ENCODE results near the gene CASS4.

The CASS4 gene

DNA sequence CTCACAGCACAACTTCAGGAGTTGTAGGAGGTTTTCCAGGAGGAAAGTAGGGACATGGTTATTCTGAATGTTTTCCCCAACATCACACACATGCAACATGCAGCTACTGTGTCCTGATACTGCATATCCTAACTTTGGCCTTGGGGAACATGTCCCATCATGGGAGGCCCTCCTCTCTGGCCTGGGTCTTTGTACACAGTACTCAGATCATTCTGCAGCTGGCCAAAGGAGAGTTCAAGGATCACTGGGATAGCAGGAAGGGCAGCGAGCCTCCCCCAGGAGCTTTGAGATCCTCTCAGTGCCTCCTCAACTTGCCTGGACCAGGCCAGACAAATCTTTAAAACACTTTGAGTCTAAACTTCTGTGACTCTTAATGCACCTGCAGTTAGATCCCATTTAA, 12.9 kb downstream of the CASS4 start:
- no peak for DNase-seq

DNA sequence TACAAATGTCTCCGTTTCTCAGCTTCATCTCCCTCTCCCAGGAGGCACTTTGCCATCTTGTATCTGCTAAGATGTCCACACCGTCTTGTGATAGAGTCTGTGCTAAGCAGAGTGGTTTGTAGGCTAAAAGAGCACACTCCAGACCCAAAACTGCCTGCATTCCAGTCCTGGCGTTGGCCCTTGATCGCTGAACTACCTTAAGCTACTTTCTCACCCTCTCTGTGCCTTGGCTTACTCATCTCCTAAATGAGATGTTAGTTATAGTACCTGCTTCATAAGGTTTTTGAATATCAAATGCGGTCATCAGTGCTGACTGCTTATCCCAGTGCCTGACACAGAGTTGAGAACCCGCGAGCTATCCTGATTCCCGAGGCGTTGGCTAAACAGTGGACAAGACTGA, 14.0 kb downstream of the CASS4 start:
- DNase-seq = no peak

DNA sequence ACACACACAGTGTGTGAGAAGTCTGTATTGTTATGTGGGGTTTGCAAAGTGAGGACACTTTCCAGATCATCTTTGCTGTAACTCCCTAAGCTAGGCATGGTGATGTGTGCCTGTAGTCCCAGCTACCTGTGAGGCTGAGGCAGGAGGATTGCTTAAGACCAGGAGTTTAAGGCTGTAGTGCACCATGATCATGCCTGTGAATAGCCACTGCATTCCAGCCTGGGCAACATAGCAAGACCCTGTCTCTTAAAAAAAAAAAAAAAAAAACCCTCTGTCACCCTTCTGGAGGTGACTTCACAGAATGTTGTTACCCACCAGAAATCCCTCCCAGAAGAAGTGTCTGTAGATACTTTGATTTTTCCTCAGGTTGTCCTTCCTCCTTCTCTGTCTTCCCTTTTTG, 14.9 kb downstream of the CASS4 start:
- no peak for DNase-seq

DNA sequence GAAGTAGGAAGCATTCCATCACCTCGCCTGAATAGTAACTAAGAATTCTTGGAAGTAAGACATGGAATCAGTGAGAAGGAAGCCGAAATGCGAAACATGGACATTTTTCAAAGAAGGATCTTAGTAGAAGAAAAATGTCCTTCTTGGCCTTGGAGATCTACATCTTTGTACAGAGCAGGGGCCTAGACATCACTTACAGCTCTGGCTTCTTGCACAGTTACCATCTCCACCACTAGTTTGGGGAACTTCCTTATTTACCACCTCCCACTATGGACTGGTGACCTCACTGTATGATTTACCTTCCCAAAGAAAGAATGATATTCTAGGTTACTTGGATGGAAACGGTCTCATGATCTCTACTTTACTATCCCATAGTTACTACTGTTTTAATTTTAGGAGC, 15.7 kb downstream of the CASS4 start:
- no peak for DNase-seq

DNA sequence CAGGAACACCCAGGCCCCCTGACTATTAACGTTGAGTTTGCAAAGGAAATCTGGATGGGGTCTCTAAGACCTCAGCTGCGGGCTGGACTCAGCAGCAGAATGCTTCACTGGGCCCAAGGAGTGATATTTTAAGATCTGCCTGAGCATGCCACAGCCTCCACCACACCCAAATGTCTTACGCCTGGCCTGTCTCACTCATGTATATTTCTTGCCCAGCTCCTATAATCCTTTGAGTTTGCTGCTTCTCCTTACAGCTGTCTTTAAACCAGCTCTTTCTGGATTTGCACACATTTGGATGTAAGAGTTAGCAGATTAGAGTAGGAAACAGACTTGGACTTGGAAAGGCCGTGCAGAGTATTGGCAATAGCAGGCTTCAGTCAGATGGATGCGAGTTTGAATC, 16.4 kb downstream of the CASS4 start:
- DNase-seq = no peak

DNA sequence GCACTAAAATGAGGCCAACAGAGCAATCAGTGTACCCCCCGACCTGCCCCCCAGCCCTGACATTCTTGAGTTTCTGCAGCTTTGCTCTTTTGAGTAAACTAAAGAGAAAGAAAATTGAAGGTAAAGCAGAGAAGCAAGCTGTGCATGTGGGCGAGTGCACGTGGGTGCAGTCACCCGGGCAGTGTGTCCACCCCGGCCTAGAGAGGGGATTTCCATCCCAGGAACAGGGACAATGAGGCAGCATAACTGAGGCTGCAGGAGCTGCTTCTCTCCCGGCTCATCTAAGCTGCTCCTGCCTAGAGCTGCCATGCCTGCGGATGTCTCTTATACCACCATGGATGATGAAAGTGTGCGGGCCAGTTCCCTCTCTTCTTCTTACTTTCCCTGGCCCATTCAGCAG, 16.8 kb downstream of the CASS4 start:
- no peak for DNase-seq

DNA sequence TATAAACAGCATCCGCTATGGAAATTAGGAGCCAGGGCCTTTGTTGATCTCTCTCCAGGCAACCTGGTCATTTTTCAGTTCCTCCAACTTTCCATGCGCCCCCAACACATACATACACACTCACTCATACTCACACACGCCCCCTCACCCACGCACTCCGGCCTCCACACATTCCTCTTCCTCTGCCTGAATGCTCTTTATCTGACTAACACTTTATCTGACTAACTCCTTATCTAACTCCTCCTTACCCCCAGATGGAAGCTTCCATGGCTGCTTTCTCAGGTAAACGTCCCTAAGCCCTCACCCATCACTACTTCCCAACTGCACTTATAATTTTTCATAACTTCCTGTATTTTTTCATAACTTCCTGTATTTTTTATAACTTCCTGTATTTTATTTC, 17.4 kb downstream of the CASS4 start:
- no peak for DNase-seq

DNA sequence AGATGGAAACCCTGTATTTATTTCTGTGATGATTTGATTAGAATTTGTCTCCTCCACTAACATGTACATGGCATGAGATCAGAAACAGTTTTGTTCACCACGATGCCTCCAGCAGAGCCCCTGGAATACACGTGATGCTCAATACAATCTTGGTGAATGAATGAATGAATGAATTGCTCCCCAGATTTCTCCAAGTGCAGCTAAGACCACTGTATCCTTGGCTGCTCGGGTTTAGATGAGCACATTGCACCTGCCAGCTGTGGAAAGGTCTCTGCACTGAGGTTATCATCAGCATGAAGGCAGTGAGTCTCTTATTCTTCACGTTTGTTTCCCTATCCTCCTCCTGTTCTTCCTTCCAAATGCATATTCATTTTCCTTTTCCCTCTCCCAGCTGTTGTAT, 17.9 kb downstream of the CASS4 start:
- no peak for DNase-seq

DNA sequence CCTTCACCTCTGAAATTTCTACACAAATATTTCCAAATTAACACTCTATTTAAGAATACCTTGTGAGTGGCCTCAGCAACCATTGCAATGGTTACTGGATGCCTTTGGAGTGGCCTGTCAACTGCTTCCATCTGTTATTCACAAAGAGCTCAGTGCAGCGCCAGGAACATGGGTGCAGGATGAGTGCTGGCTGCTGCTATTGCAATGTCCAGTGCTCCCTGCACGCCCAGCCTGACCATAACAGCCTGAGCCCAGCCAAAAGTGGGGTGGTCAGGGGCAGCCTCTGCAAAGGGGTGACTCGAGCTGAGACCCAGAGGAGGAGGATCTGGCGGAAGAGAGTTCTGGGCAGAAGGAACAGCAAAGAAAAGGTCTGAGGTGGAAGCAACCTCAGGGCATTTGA, 18.4 kb downstream of the CASS4 start:
- DNase-seq = no peak

DNA sequence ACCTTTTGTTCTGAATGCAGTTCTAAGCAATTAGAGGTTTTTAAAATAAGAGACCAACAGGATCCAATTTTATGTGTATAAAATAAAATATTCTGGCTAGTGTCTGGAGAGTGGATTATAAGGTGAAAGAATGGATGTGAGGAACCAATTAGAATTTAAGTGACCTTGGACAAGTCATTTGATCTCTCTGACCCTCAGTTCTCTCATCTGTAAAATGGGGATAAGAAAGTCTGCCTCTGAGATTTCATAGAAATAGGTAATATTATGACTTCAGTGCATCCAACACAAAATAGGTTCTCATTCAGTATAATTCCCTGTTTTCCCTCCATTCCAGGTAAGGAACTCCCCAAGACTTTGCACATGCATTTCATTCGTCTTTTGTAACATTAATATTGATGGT, 18.9 kb downstream of the CASS4 start:
- DNase-seq = no peak

DNA sequence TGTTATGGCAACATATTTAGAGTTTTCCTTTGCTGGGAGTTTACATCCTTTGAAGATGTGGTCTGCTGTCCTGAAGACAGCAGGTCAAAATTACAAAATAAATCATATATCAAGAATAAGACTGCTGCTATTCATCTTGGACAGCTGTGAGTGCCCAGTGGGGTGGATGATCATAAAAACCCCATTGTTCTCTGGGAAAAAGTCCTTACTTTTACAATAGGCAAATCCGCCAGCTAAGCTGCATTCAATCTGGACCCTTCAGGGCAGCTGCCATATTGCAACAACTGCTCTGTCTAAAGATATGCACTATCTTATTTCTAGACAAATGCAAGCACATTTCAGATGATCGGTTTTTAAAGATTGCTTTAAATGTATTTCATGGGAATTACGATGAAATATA, 19.4 kb downstream of the CASS4 start:
- no peak for DNase-seq

DNA sequence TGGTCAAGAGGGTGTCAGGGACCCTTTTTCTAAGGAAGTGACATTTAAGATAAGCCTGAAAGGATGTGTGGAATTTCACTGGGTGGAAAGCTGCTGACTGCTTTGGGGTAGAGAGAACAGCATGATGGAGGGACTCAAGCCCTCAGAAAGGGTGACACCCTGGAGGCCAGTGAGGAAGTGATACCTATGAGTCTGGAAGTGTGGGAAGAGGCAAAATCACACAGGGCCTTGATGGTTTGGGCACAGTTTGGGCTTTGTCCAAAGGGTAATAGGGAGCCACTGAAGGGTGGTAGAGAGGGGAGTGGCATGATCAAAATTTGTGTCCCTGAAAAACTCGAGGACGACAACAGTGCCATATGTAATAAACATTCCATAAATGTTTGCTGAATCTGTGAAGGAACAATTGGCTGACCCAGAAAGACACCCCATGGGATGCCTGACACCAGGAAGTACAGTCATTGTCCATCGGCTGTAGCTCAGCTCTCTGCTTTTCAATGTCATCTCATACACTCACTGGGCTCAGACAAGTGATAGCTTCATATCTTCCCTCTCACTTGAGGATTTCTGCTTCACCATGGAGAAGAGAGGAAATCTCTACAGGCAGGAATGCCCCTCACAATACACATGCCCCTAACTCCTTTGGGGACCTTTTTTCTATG, 21.3 kb downstream of the CASS4 start:
- no peak for DNase-seq

DNA sequence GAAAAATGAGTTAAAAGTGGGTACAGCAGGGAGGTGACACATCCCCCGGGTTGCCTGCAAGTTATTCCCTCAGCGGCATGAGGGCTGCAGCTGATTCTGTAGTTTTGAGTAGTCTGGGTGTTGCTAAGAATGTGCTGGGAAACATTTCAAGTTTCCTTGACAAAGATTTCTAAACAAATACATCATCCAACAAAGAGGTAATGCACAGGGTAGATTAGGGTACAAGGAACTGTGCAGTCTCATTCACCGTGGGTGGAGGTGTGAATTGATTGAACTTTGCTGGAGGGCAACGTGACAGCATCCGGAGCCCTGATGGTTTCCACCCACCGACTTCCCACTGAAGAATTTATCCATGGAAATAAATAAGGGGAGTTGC, 21.8 kb downstream of the CASS4 start:
- DNase-seq = no peak

DNA sequence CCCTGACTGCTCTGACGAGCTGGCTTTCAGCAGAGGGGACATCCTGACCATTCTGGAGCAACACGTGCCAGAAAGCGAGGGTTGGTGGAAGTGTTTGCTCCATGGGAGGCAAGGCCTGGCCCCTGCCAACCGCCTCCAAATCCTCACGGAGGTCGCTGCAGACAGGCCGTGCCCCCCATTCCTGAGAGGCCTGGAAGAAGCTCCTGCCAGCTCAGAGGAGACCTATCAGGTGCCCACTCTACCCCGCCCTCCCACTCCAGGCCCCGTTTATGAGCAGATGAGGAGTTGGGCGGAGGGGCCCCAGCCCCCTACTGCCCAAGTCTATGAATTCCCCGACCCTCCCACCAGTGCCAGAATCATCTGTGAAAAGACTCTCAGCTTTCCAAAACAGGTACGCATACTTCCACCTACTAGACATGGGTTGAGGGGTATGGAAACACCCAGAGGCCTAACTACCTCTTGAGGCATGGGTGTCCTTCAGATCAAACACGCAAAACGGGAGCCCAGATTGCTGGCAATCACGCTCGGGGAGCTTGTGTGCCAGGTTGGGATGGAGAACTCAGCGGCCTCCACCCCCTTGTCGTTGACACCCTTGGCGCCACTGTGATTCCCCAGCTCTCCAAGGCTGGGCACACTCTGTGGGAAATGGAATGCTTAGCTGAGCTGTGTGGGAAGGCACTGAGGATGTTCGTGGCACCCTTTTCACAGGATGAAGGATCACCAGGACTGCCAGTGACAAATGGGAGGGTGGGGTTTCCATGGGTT, 25.3 kb downstream of the CASS4 start:
- no peak for DNase-seq

DNA sequence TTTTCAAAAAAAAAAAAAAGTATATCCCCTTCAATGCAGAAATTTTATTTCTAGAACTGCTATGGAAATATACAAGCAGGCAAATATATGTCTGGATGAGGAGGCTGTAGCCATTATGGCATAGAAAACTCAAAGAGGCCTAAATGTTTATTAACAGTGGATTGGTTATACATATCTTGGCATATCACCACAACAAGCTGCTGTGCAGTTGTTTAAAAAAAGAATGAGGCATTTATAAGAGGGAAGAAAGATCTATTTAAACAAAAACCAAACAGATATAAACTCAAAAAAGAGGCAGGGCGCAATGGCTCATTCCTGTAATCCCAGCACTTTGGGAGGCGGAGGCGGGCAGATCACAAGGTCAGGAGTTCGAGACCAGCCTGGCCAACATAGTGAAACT, 26.2 kb downstream of the CASS4 start:
- DNase-seq = no peak

DNA sequence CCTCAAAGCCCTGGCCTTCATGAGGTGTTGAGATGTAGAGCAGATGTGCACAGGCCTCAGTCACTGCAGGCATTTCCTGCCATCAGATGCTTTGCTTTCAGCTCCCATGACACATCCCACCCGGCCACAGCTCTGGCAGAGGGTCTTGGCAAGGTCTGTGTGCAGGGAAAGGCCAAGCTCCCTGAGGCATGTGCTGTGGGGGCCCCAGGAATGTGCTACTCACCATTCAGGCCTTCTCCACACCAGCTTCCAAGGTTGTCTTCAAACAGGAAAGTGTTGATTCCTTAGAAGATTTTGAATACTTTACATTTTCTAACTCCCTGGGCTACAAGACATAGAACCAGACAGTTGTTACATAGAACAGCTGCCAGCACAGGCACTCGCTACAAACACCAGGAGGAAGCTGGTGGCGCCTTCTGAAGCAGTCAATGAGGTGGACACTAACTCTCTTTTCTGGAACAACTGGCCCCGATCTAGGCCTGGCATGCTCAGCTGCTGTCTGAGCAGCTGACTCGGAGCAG, 27.8 kb downstream of the CASS4 start:
- DNase-seq = no peak

DNA sequence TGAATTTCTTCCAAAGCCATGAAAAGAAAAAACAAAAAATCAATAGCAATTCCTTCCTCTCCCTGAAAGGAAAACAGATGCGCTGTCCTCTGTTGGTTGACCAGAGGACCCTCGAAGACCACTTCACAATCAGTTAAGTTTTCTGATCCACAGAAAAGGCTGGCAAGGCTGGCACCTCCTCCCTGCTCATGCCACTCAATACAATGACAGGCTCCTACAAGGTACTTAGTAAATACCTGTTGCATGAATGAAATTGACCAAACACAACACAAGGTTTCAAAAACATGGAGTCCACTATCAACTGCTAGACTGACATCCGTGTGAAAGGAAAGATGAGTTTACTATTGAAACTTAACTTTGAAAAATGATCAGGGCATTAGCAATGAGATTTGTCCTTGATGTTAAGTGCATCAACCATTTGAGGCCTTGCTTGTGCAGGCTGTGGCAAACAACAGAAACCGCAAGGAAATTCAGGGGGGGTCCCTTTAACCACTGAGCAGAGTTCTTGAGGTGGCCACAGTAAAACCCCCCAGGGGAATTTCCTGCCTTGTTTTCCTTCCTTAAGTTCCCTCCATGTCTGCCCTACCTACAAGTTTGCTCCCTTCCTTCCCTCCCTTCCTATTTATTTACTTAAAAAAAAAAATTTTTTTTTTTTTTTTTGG, 28.4 kb downstream of the CASS4 start:
- DNase-seq = no peak

DNA sequence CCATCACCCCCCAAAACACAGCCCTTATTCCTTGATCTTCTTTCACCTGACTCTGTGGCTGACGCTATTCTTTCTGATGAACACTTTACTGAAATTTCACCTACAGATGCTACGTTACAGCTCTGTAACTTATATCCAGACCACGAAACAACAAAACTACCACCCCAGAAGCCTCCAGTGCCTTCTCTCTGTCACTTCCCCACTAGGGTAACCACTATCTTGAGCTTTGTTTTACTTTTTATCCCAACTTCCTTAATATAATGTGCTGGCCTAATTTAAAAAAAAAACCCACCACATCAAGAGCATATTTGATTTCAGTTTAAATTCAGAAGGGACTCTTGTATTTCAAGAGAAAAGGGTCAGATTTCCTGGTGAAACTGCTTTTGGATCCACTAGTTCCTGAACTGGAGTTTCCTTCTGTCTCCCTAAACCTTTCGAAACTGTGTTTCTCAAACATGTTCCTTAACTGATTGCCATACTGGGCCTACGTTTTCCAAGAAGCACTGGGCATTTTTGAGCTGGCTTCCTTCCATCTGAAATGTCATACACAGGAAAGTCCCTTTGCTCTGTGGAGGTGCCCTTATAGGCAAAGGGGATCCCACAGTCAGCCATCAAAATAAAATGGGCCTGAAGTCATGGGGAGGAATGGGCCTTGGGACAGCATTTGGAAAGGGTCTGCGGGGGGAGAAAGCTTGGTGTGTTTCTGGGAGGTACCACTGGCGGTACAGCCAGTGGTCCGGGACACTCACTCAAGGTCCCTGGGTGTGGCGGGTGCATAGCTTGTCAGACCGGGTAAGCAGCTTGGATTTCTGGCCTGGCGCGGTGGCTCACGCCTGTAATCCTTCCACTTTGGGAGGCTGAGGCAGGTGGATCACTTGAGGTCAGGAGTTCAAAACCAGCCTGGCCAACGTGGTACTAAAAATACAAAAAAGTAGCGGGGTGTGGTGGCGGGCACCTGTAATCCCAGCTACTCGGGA, 30.6 kb downstream of the CASS4 start:
- no peak for DNase-seq

DNA sequence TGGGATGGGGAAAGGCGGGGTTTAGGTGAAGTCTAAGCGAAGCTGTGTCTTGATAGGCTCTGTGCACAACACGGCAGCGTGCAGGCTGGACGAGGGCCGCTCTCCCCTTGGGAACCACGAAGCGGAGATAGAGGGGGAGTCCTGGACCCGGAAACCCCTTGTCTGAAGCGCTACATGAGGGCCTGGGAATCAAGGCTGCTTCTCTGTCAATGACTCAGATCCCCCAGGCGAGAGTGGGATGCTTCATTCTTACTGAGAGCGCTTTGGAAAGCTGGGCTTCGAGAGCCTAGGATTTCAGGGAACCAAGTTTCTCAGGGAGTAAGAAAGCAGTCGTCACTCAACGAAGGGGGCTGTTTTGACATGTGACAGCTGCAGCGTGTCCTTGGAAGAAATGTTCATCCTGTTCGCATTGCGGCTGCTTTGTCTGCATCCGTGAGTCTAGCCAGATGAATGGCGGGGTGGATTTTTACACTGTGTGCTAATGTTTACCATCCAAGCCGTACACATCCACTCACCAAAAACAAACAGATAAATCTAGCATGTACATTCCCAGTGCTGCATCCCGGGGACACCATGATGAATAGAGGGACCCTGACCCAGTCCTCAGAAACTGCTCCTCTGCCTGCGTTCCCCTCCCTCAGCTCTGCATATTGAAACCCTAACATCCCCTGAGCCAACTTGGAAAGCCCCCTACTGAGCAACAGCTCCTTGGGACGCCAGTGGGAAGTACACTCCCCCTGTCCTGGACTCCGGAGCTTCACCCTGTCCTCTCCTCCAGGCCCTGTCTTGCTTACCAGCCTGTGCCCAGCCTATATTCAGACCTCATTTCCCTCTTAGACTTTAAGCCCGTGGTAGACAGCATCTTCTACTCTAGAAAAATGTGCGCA, 31.8 kb downstream of the CASS4 start:
- no peak for DNase-seq

DNA sequence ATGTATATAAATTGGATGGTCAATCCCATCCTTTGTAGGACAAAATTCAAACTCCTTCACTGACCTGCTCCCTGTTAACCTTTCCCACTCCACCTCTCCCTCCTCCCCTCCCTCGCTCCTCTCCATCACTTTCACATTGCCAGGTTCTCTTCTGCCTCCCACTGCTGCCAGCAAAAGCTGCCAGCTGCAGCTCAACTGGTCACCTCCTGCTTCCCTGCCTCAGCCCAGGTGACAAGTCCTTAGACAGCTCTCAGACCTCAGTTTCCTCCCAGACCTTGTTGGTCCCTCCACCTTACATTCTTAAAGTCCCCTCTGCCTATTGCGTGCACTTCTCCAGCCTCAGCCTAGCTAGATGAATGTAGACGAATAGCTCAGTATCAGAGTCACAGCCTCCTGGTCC, 33.1 kb downstream of the CASS4 start:
- no peak for DNase-seq

DNA sequence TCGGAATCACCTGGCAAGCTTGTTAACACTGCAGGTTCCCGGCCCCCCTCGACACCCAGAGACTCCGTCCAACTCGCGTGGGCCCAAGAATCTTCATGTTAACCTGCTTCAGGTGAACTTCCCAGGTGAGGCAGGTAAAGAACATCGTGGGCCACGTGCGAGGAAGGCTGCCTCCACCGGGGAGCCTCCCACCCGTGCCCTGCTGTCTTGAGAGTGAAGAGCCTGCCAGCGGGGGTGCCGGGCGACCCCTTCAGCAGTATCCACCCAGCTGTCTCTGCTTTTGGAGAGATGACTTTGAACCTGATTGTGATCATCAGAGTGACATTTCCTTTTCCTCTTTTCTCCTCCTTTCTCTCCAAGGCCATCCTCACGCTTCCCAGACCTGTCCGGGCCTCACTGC, 33.5 kb downstream of the CASS4 start:
- DNase-seq = no peak

DNA sequence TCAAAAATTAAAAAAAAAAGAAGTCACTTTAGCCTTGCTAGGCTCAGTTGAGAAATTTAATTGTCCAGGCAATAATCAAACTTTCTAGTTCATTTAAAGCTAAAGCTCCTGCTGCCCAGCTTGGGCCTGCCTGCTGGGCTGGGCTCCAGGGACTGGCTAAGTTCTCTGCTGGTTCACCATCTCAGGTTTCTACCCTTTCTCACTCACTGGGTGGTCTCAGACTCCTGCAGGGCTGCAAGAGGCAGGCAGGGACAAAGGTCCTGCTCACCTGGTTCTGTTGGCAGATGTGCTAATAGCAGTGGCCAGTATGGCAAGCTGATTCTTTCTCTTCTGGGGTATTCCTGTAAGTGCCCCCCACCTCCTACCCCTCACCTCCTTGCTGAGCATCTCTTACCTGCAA, 35.2 kb downstream of the CASS4 start:
- DNase-seq = no peak
